B cell (primary cell): ENCODE data around the gene ZNRD2. TPM values are rescaled to one million over a fixed set of nuclear protein-coding genes. Genes with fewer than 3 reads are reported as not detected.

ENCODE experiments used
- ATAC-seq: fragments of 200-7000 bp; cut with Tn5 transposase; one replicate; pipeline ENCODE4 v1.10.0; 2021; ENCODE audit warnings: low read depth, mild to moderate bottlenecking, moderate number of reproducible peaks, moderate library complexity
- CTCF ChIA-PET: fragments of 350-600 bp; sonication (Branson Sonifier 250); formaldehyde crosslinking; loops from one replicate; lab custom pipeline; 2021; ENCODE audit warnings: antibody characterized with exemption, inconsistent platforms; lab: Charles Lee
- POLR2A ChIA-PET: fragments of 350-600 bp; sonication (Branson Sonifier 250); formaldehyde crosslinking; loops from one replicate; lab custom pipeline; 2021; ENCODE audit warnings: antibody characterized with exemption; lab: Charles Lee
- DNase-seq: peaks from one replicate; pipeline ENCODE4 v3.0.0; 2013
- H2AFZ ChIP-seq: 2 replicates; pipeline ENCODE4 v1.6.1; 2012; ENCODE audit warnings: mild to moderate bottlenecking, low read depth, low read length; ENCODE audit not compliant: insufficient read depth, poor library complexity, severe bottlenecking
- H3K27ac ChIP-seq, 2 donors: 1 replicate in 1 of 2; 2 replicates in 1 of 2; pipeline ENCODE4 v1.5.1; 2012 to 2013; ENCODE audit warnings: low read length in 2 of 2, mild to moderate bottlenecking in 2 of 2, moderate library complexity in 1 of 2
- H3K27me3 ChIP-seq, 4 experiments: fragments of 200-600 bp in 1 of 4; sonication (generic) in 1 of 4; replicated peaks in 1 of 4; 1 replicate in 2 of 4; 2 replicates in 2 of 4; pipeline versions ENCODE4 v1.6.1 to v1.7.0; 2013 to 2016; ENCODE audit warnings: low read length in 3 of 4, mild to moderate bottlenecking in 2 of 4, mixed read lengths in 1 of 4, moderate library complexity in 1 of 4; ENCODE audit not compliant: insufficient read depth in 4 of 4, control insufficient read depth in 3 of 4; ENCODE audit errors: control extremely low read depth in 1 of 4
- H3K36me3 ChIP-seq, 2 experiments: replicated peaks in 1 of 2; 1 replicate in 1 of 2; 2 replicates in 1 of 2; pipeline versions ENCODE4 v1.6.1 to v1.7.1; 2013; ENCODE audit warnings: low read length in 1 of 2; ENCODE audit not compliant: insufficient read depth in 2 of 2, control insufficient read depth in 1 of 2; ENCODE audit errors: control extremely low read depth in 1 of 2, extremely low read depth in 1 of 2
- H3K4me1 ChIP-seq, 2 donors: fragments of 200-600 bp in 1 of 2; sonication (generic) in 1 of 2; 1 replicate in 1 of 2; 2 replicates in 1 of 2; pipeline versions ENCODE4 v1.5.1 to v1.6.1; 2013 to 2017; ENCODE audit warnings: low read length in 2 of 2; ENCODE audit not compliant: control insufficient read depth in 2 of 2, insufficient read depth in 2 of 2
- H3K4me2 ChIP-seq: replicated peaks from 2 replicates; pipeline ENCODE3; 2012; ENCODE audit warnings: mild to moderate bottlenecking, low read depth, low read length; ENCODE audit not compliant: poor library complexity, severe bottlenecking
- H3K4me3 ChIP-seq, 5 experiments: fragments of 200-600 bp in 1 of 5; sonication (generic) in 1 of 5; 1 replicate in 3 of 5; 2 replicates in 2 of 5; pipeline versions ENCODE4 v1.5.1 to v1.7.0; 2011 to 2016; ENCODE audit warnings: low read length in 4 of 5, mild to moderate bottlenecking in 4 of 5, low read depth in 2 of 5, control low read depth in 1 of 5, moderate library complexity in 1 of 5; ENCODE audit not compliant: insufficient read depth in 1 of 5; ENCODE audit errors: control extremely low read depth in 1 of 5, extremely low read depth in 1 of 5
- H3K79me2 ChIP-seq: fragments of 200-600 bp; sonication (generic); one replicate; pipeline ENCODE4 v1.6.0; 2016; ENCODE audit warnings: low read length; ENCODE audit not compliant: control insufficient read depth, insufficient read depth
- H3K9ac ChIP-seq: fragments of 200-600 bp; sonication (generic); 2 replicates; pipeline ENCODE4 v1.6.1; 2017; ENCODE audit warnings: mild to moderate bottlenecking, low read length, moderate library complexity
- H3K9me3 ChIP-seq, 3 donors: one replicate each; pipeline versions ENCODE4 v1.6.1 to v1.7.1; 2013; ENCODE audit warnings: low read length in 2 of 3; ENCODE audit not compliant: control insufficient read depth in 2 of 3, insufficient read depth in 1 of 3; ENCODE audit errors: control extremely low read depth in 1 of 3
- H4K20me1 ChIP-seq: 2 replicates; pipeline ENCODE4 v1.6.0; 2012; ENCODE audit warnings: mild to moderate bottlenecking, low read length; ENCODE audit not compliant: insufficient read depth, control insufficient read depth, poor library complexity, severe bottlenecking
- H3K27ac Mint-ChIP-seq: one replicate; pipeline ENCODE4 v1.8.0; 2021; ENCODE audit warnings: mixed read lengths
- H3K27me3 Mint-ChIP-seq: one replicate; pipeline ENCODE4 v1.8.0; 2021; ENCODE audit warnings: mixed read lengths
- H3K4me1 Mint-ChIP-seq: one replicate; pipeline ENCODE4 v1.8.0; 2021; ENCODE audit warnings: mixed read lengths
- H3K4me3 Mint-ChIP-seq: one replicate; pipeline ENCODE4 v1.8.0; 2021; ENCODE audit warnings: mixed read lengths
- H3K9me3 Mint-ChIP-seq: one replicate; pipeline ENCODE4 v1.8.0; 2022; ENCODE audit warnings: mixed read lengths; ENCODE audit not compliant: insufficient read depth
- CTCF ChIP-seq: fragments of 200-600 bp; IDR thresholded peaks from one replicate; pipeline ENCODE4 v1.8.0; 2022; ENCODE audit warnings: antibody characterized with exemption, mild to moderate bottlenecking
- EZH2 ChIP-seq: IDR thresholded peaks from 2 replicates; pipeline ENCODE4 v1.6.1; 2012; ENCODE audit warnings: borderline replicate concordance, low read depth, mild to moderate bottlenecking, moderate library complexity, low read length; ENCODE audit not compliant: insufficient read depth, poor library complexity, severe bottlenecking
- WGBS: methylation state at CpG from one replicate; pipeline ENCODE4 v1.1.5; 2013; ENCODE audit warnings: missing lambda C conversion rate; ENCODE audit not compliant: insufficient coverage; 5-methylcytosine and 5-hydroxymethylcytosine counted together
- intact Hi-C: fragments of 100-400 bp; cut with micrococcal nuclease; formaldehyde crosslinking; loops from one replicate; pipeline ENCODE4 v1.10.0; 2022
- polyA plus RNA-seq: library from polyadenylated mRNA; depleted of rRNA; stranded (reverse); fragments of >200 nt; gene quantifications from 2 replicates; pipeline ENCODE4 v1.2.3, GENCODE V29; 2012
- total RNA-seq, 2 donors: library from RNA; stranded (reverse); fragments of 120-200 nt in 1 of 2; gene quantifications; 1 replicate in 1 of 2; 2 replicates in 1 of 2; pipeline versions ENCODE4 v1.2.3 to v1.2.4, GENCODE V29; 2013 to 2022

The ZNRD2 gene
- total and polyA plus RNA-seq, 2 donors (not counting 1 experiment from before 2014, with no cell fraction given): 22.1 to 112 TPM

- under 1% methylated on average over 23 of the region's 28 CpGs for WGBS
- DNase-seq (peak; percentile 74), ATAC-seq (no peak)
- ChIA-PET CTCF (interaction anchor here (0.6 to 5.5 kb wide), 7 partner anchors 13 to 1036 kb away, joined by 3 to 97 read pairs (median 4); partner anchors contain the start of genes MAP3K11, PCNX3 and SIPA1), POLR2A (interaction anchor here (0.6 to 7.5 kb wide), 9 partner anchors 13 to 1280 kb away, joined by 3 to 53 read pairs (median 8); partner anchors contain the start of genes MAP3K11, MUS81 and PCNX3)
- H3K4me2 ChIP-seq: peak overlapping the region; percentile 100
- H3K27me3 ChIP-seq: no peaks in the 10 kb centered on the region
- H3K4me3 ChIP-seq: peak overlapping the region; percentile 52 to 92 (median 70)
- H3K36me3 ChIP-seq: peaks cover 3 to 18% of the 10 kb centered on the region in 2 experiments
- peak overlapping the region; percentile 98 for H3K27ac Mint-ChIP-seq
- H3K9ac ChIP-seq: peak overlapping the region; percentile 83
- H3K4me3 Mint-ChIP-seq: peak overlapping the region; percentile 98
- no peaks in the 10 kb centered on the region for H3K9me3 Mint-ChIP-seq
- H3K9me3 ChIP-seq: no peaks in the 10 kb centered on the region
- intact Hi-C loops: loop anchor here (1.0 to 10.0 kb wide), 7 partner anchors 13 to 830 kb away; partner anchors contain the start of genes BANF1, CFL1, EIF1AD and PCNX3
- peak overlapping the region; percentile 84 to 93 for H3K27ac ChIP-seq
- H2AFZ ChIP-seq: peak overlapping the region; percentile 62
- H3K4me1 Mint-ChIP-seq: peaks cover 67% of the 10 kb centered on the region
- H3K79me2 ChIP-seq: peaks cover 36% of the 10 kb centered on the region
- TF ChIP-seq EZH2: no peak
- TF ChIP-seq CTCF: no peak
- peaks cover 43% of the 10 kb centered on the region for H4K20me1 ChIP-seq
- H3K27me3 Mint-ChIP-seq: no peaks in the 10 kb centered on the region
- H3K4me1 ChIP-seq: peaks cover 42 to 65% of the 10 kb centered on the region in 2 donors
These were observed 4.7 kb downstream of the ZNRD2 start for GRCh38 chr11:65574811-65575567.
